GM21717 (cell line): Measurements from ENCODE around the gene CMPK1.
A peak's percentile ranks its signal among the peaks of the same experiment; 100 is the strongest.
"Not testable (repeated sequence)": the region's sequence is repeated elsewhere in the genome, so short reads cannot be mapped to it uniquely, and the experiment has no call there.

Source experiments
- ATAC-seq: cut with Tn5 transposase; IDR thresholded peaks from one replicate; pipeline ENCODE4 v1.9.1; 2021; ENCODE audit warnings: mild to moderate bottlenecking, moderate library complexity; ENCODE audit not compliant: unreplicated experiment

The CMPK1 gene, protein sequence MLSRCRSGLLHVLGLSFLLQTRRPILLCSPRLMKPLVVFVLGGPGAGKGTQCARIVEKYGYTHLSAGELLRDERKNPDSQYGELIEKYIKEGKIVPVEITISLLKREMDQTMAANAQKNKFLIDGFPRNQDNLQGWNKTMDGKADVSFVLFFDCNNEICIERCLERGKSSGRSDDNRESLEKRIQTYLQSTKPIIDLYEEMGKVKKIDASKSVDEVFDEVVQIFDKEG

GRCh38 chr1:47333578-47333921 lies at the start of gene CMPK1:
Gene CMPK1, plus strand, starts transcription at chr1:47333790. Its CDS starts 156 bp downstream, at chr1:47333946.
- ATAC-seq = peak; percentile 80

DNA sequence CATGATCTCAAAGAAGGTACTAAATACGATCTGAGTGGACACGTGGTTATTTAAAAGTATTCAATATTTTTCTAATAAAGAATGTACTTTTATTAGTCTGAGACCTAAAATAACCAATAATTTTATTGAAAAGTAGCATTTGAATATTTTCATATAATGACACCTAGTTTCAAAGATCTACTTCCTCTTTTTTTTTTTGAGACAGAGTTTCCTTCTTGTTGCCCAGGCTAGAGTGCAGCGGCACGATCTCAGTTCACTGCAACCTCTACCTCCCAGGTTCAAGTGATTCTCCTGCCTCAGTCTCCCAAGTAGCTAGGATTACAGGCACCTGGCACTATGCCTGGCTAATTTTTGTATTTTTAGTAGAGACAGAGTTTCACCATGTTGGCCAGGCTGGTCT lies 45.5 kb upstream of the CMPK1 start:
- ATAC-seq = not testable (repeated sequence)

DNA sequence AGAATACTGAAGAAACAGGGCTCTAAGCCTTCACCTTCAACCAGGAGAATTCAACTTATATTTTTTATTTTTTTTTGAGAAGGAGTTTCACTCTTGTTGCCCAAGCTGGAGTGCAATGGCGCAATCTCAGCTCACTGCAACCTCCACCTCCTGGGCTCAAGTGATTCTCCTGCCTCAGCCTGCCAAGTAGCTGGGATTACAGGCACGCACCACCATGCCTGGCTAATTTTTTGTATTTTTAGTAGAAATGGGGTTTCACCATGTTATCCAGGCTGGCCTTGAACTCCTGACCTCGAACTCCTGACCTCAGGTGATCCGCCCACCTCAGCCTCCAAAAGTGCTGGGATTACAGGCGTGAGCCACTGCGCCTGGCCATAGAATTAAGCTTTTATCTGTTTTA lies 38.7 kb upstream of the CMPK1 start:
- not testable (repeated sequence) for ATAC-seq

- ATAC-seq = no peak
These were observed 38.0 kb upstream of the CMPK1 start for GRCh38 chr1:47295579-47295978.

DNA sequence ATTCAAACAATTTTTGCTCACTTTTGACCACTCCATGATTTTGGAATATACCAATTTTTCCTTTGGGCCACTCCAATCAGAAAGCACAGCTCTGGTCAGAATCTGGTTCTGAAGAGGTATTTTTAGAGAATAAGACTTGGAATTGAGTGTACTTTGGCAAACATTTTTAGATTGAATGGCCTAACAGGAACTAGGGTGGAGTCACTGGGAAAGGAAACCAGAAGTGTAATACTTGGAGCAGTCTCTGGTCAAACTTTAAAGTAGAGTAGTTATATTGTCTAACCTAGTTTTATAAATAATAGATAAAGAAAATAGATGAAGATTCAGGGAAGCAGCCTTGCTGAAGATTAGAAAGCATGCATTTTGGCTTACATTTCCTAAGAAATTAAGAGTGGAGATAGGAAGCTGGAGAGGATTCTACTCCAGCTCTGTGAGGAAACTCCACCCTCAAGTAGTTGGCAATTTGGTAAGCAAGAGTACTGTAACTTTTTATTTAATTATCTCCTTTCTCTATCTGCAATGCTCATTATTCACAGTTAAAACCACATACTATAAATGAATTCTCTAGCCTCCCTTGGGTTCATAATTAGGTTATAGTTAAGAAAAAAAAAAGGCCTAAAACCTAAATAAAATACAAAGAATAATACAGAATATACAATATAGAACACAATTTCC lies 35.4 kb upstream of the CMPK1 start:
- no peak for ATAC-seq

- no peak for ATAC-seq
These were observed 31.1 kb upstream of the CMPK1 start for GRCh38 chr1:47302472-47302871.

DNA sequence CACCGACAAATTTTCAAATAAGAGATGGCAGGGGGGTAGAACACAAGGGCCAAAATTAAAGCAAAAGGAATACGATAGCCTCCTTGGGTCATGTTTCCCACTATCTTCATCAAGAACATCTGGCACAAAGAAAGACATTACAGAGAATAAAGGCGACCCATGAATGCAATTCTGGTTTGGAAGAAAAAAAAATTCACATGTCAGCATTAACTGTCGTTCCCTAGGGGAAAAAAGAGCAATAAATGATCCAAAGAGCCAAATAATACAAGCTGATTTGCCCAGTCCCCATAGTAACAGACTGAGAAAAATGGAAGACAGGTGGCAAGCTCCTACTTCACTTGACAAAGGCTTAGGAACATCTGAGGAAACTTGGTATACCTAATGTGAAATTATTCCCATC lies 24.2 kb upstream of the CMPK1 start:
- ATAC-seq = no peak

GRCh38 chr1:47313915-47314664 lies 19.5 kb upstream of the CMPK1 start, which contains the start of gene STIL:
Gene STIL, minus strand, starts transcription at chr1:47314147. Its CDS starts 3,828 bp downstream, at chr1:47310319.
- ATAC-seq = peak; percentile 96

DNA sequence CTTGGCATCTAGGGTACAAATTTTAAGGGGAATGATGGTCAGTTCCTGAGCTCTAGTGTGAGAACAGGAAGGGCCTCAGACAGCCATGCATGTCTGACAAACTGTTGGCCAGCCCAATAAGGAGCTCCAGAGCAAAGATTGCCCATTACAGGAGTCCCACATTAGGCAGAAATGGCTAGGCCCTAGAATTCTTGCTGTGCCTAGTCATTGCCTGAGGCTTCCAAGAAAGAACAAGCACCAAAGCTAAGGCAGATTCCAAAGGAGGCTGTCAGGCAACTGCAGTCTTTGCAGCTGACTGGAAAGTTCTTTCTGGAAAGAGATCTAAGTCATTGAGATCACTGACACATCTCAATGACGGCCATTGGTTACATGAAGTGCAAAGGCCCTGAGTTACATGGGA lies 15.7 kb upstream of the CMPK1 start:
- ATAC-seq = no peak

DNA sequence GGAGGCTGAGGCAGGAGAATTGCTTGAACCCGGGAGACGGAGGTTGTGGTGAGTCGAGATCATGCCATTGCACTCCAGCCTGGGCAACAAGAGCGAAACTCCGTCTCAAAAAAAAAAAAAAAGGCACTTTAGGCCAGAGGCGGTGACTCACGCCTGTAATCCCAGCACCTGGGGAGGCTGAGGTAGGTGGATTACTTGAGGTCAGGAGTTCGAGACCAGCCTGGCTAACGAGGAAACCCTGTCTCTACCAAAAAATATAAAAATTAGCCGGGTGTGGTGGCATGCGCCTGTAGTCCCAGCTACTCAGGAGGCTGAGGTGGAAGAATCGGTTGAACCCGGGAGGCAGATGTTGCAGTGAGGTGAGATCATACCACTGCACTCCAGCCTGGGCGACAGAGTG lies 13.6 kb upstream of the CMPK1 start:
- not testable (repeated sequence) for ATAC-seq

DNA sequence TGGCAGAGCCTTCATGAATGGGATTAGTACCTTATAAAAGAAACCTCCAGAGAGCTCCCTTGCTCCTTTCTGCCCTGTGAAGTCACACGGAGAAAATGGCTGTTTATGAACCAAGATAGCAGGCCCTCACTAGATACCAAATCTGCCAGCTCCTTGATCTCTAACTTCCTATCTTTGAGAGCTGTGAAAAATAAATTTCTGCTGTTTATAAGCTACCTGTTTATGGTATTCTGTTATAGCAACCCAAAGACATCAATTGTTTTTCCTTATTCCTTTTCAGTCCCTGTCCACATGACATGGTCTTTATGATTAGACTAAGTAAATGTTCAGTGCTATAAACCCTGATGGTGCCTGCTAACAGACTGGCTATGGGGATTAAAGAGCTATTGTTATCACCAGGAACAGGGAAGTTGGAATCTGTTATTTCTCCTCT lies 10.0 kb upstream of the CMPK1 start:
- ATAC-seq = no peak

- no peak for ATAC-seq
These were observed 8.9 kb upstream of the CMPK1 start for GRCh38 chr1:47324682-47325081.

DNA sequence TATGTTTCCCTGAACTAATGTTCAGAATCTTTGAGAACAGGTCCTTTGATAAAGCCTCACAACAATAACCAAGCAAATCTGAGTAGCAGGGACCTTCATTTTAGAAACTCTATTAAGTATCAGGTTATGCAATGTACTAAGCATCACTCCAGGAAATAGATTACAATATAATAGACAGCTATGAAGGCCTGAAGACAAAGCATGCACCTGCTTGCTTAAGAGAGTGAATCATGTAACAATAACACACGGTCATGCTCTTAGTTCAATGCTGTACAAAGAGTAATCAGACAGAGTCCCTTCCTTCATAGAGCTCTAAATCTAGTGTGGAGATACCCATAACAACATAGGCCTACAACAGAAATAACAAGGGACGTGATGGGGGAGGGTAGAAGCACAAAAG lies 8.1 kb upstream of the CMPK1 start:
- ATAC-seq = no peak

GRCh38 chr1:47326271-47326670 lies 7.3 kb upstream of the CMPK1 start:
- ATAC-seq = no peak

DNA sequence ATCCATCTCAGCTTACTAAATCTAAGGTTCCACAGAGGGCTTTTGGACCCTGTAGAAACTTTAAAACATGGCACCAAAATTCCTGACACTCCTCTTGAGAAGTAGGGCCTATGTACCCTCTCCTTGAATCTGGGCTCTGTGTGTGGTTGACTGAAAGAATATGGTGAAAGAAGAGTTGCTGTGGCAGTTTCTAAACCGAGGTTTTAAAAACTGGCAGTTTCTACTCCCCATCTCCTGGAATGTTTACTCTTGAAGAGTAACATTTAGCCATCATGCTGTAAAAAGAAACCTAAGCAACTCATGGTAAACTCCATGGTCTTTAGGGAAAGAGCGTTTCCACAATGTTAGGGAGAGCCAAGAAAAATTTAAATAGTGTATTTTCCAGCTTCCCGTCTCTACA lies 4.6 kb upstream of the CMPK1 start:
- no peak for ATAC-seq

GRCh38 chr1:47330212-47330611 lies 3.4 kb upstream of the CMPK1 start:
- ATAC-seq = no peak

GRCh38 chr1:47331875-47332274 lies 1.7 kb upstream of the CMPK1 start:
- ATAC-seq = no peak

GRCh38 chr1:47332779-47333577 lies 612 bp upstream of the CMPK1 start:
- no peak for ATAC-seq

- peak; percentile 90 for ATAC-seq
These were observed 553 bp downstream of the CMPK1 start for GRCh38 chr1:47333922-47334764.

DNA sequence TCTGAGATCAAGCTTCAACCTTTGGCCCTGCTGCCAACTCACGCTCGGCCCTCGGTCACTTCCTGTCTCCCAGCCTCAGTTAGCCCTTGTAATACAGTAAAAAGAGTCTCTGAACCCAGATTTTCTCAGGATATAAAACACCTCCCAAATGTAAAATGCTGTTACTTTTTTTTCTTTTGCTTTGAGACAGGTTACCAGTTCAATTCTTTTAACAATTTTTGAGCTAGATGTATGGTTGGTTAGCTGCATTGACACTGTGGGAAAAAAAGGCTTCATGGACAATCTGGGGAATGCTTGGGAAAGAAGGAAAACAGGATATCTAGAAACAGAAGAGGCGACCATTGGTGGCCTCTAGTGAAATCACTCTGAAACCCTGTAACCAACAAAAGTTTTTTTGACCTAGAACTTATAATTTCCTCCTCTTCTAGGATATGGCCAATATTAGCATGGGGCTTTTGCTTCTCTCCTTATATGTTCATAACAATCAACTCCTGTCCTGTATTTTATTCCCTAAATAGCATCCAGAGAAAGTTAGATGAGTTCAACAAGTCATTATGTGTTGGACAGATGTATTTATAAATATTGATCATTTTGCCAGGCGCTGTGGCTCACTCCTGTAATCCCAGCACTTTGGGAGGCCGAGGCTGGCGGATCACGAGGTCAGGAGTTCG lies 1.3 kb downstream of the CMPK1 start:
- no peak for ATAC-seq
